Hepatocyte (in vitro differentiated cells): ENCODE measurements around the gene SSC4D. TPM values are rescaled to one million over a fixed set of nuclear protein-coding genes. Genes with fewer than 3 reads are reported as not detected.
"Not testable (repeated sequence)": the region's sequence is repeated elsewhere in the genome, so short reads cannot be mapped to it uniquely, and the experiment has no call there.

ENCODE experiments used
- DNase-seq: peaks from one replicate; pipeline ENCODE4 v3.0.0-alpha.2; 2016; ENCODE audit warnings: low spot score
- H2AFZ ChIP-seq: fragments of 200-600 bp; sonication (generic); 2 replicates; pipeline ENCODE4 v1.6.0; 2016; ENCODE audit warnings: antibody characterized with exemption, mild to moderate bottlenecking
- H3K27ac ChIP-seq: fragments of 200-600 bp; sonication (generic); 2 replicates; pipeline ENCODE4 v1.5.1; 2016; ENCODE audit warnings: mild to moderate bottlenecking
- H3K27me3 ChIP-seq: fragments of 200-600 bp; sonication (generic); 2 replicates; pipeline ENCODE4 v1.6.1; 2016
- H3K36me3 ChIP-seq: fragments of 200-600 bp; sonication (generic); replicated peaks from 2 replicates; pipeline ENCODE4 v1.5.1; 2016; ENCODE audit warnings: low read depth; ENCODE audit not compliant: insufficient read depth
- H3K4me1 ChIP-seq: fragments of 200-600 bp; sonication (generic); 2 replicates; pipeline ENCODE4 v1.5.1; 2016; ENCODE audit warnings: mild to moderate bottlenecking, moderate library complexity; ENCODE audit not compliant: insufficient read depth
- H3K4me2 ChIP-seq: fragments of 200-600 bp; sonication (generic); 2 replicates; pipeline ENCODE4 v1.6.0; 2016
- H3K4me3 ChIP-seq: fragments of 200-600 bp; sonication (generic); 2 replicates; pipeline ENCODE4 v1.5.1; 2016; ENCODE audit warnings: mild to moderate bottlenecking
- H3K79me2 ChIP-seq: fragments of 200-600 bp; sonication (generic); 2 replicates; pipeline ENCODE4 v1.6.0; 2017; ENCODE audit warnings: mild to moderate bottlenecking
- H3K9me2 ChIP-seq: fragments of 200-600 bp; sonication (generic); replicated peaks from 2 replicates; pipeline ENCODE4 v1.6.0; 2017; ENCODE audit warnings: mild to moderate bottlenecking; ENCODE audit not compliant: insufficient read depth
- H3K9me3 ChIP-seq: fragments of 200-600 bp; sonication (generic); 2 replicates; pipeline ENCODE4 v1.5.1; 2016; ENCODE audit warnings: low read depth, mild to moderate bottlenecking
- H4K20me1 ChIP-seq: fragments of 200-600 bp; sonication (generic); 2 replicates; pipeline ENCODE4 v1.6.0; 2016; ENCODE audit warnings: mild to moderate bottlenecking; ENCODE audit not compliant: insufficient read depth, poor library complexity, severe bottlenecking
- CTCF ChIP-seq: fragments of 200-600 bp; sonication (generic); IDR thresholded peaks from 2 replicates; pipeline ENCODE4 v1.5.1; 2016; ENCODE audit warnings: antibody characterized with exemption, mild to moderate bottlenecking; ENCODE audit not compliant: poor library complexity
- EZH2 ChIP-seq: fragments of 200-600 bp; sonication (generic); IDR thresholded peaks from 2 replicates; pipeline ENCODE4 v1.6.1; 2016; ENCODE audit warnings: antibody characterized with exemption, mild to moderate bottlenecking, borderline replicate concordance
- EZH2phosphoT487 ChIP-seq: fragments of 200-600 bp; sonication (generic); IDR thresholded peaks from one replicate; pipeline ENCODE4 v1.6.1; 2018; ENCODE audit warnings: antibody characterized with exemption, mild to moderate bottlenecking, low read depth, moderate library complexity; ENCODE audit not compliant: unreplicated experiment, severe bottlenecking
- WGBS: methylation state at CpG from one replicate; pipeline ENCODE4 v1.1.6; 2016; ENCODE audit warnings: low lambda C conversion rate; ENCODE audit errors: missing lambda C conversion rate; 5-methylcytosine and 5-hydroxymethylcytosine counted together
- polyA plus RNA-seq: library from polyadenylated mRNA; unstranded; fragments of >200 nt; fragmentation: Nextera tagmentation; extraction: Ambion mirVana; gene quantifications from 2 replicates; pipeline ENCODE4 v1.2.1, GENCODE V29; 2016
- total RNA-seq: library from RNA; depleted of rRNA; stranded (reverse); fragments of >200 nt; gene quantifications from 2 replicates; pipeline ENCODE4 v1.2.3, GENCODE V29; 2014

Gene SSC4D
- total and polyA plus RNA-seq, 2 experiments from 2014 or later: 9.7 to 14.5 TPM

- Histone ChIP-seq H3K27ac (no peak overlapping the region), H3K9me2 (no peaks in the 10 kb centered on the region), H3K4me2 (no peak overlapping the region), H4K20me1 (no peaks in the 10 kb centered on the region), H3K79me2 (no peaks in the 10 kb centered on the region), H3K4me3 (no peak overlapping the region), H2AFZ (no peak overlapping the region), H3K9me3 (no peaks in the 10 kb centered on the region), H3K4me1 (no peaks in the 10 kb centered on the region), H3K36me3 (no peaks in the 10 kb centered on the region), H3K27me3 (no peaks in the 10 kb centered on the region)
- 89% methylated on average over 4 of the region's 4 CpGs for WGBS
- no peak for DNase-seq
- no peak for TF ChIP-seq EZH2
- no peak for TF ChIP-seq CTCF
- TF ChIP-seq EZH2phosphoT487: no peak
Observed at GRCh38 chr7:76426246-76426645, 16.7 kb upstream of the SSC4D start.

- H3K9me3 ChIP-seq, H3K4me3 ChIP-seq, H4K20me1 ChIP-seq, H3K4me1 ChIP-seq, H2AFZ ChIP-seq, H3K27ac ChIP-seq, H3K79me2 ChIP-seq, H3K36me3 ChIP-seq, H3K27me3 ChIP-seq, H3K9me2 ChIP-seq, DNase-seq, H3K4me2 ChIP-seq: not testable (repeated sequence)
- WGBS: 98% methylated on average over 4 of the region's 4 CpGs
Observed at GRCh38 chr7:76425558-76425957, 16.1 kb upstream of the SSC4D start.

GRCh38 chr7:76425156-76425555 lies 15.7 kb upstream of the SSC4D start:
- Histone ChIP-seq H4K20me1 (no peaks in the 10 kb centered on the region), H3K27me3 (no peaks in the 10 kb centered on the region), H3K4me2 (no peak overlapping the region), H3K9me3 (no peaks in the 10 kb centered on the region), H3K36me3 (no peaks in the 10 kb centered on the region), H3K79me2 (no peaks in the 10 kb centered on the region), H3K4me1 (no peaks in the 10 kb centered on the region), H2AFZ (no peak overlapping the region), H3K27ac (no peak overlapping the region), H3K9me2 (no peaks in the 10 kb centered on the region), H3K4me3 (no peak overlapping the region)
- 96% methylated on average over 9 of the region's 9 CpGs for WGBS
- DNase-seq: no peak
- TF ChIP-seq EZH2phosphoT487 (no peak), EZH2 (no peak), CTCF (no peak)

GRCh38 chr7:76424413-76425111 lies 15.1 kb upstream of the SSC4D start, which contains the start of gene ZP3:
Gene ZP3, plus strand, starts transcription at chr7:76424950. Its CDS starts 15 bp downstream, at chr7:76424965.
- no peak within 1 kb of the TSS for H2AFZ ChIP-seq
- no peaks in the 10 kb centered on the region for H3K4me1 ChIP-seq
- no peaks in the 10 kb centered on the region for H3K9me2 ChIP-seq
- H3K9me3 ChIP-seq: no peaks in the 10 kb centered on the region
- H3K4me3 ChIP-seq: no peak within 1 kb of the TSS
- no peaks in the 10 kb centered on the region for H3K79me2 ChIP-seq
- no peaks in the 10 kb centered on the region for H3K36me3 ChIP-seq
- WGBS: 90% methylated on average over 10 of the region's 10 CpGs
- H3K27me3 ChIP-seq: no peaks in the 10 kb centered on the region
- DNase-seq: no peak
- TF ChIP-seq EZH2 (no peak), CTCF (no peak), EZH2phosphoT487 (no peak)
- peak within 1 kb of the TSS; percentile 10 for H3K4me2 ChIP-seq
- H4K20me1 ChIP-seq: no peaks in the 10 kb centered on the region
- H3K27ac ChIP-seq: peak within 1 kb of the TSS; percentile 20
